WERI-Rb-1 (cell line): ENCODE results near the gene PTPRN2.

Experiments
- DNase-seq: peaks from one replicate; pipeline ENCODE4 v3.0.0-alpha.2; 2020
- H3K27ac ChIP-seq: fragments of 250-450 bp; sonication (Bioruptor Pico); 2 replicates; pipeline ENCODE4 v1.5.1; 2020; ENCODE audit warnings: mild to moderate bottlenecking, moderate library complexity
- H3K27me3 ChIP-seq: fragments of 250-450 bp; sonication (Bioruptor Pico); 2 replicates; pipeline ENCODE4 v1.5.1; 2021; ENCODE audit warnings: mild to moderate bottlenecking, low read depth, moderate library complexity; ENCODE audit not compliant: insufficient read depth, severe bottlenecking
- H3K36me3 ChIP-seq: fragments of 250-450 bp; sonication (Bioruptor Pico); 2 replicates; pipeline ENCODE4 v1.5.1; 2020; ENCODE audit warnings: mild to moderate bottlenecking, moderate library complexity
- H3K4me3 ChIP-seq: 2 replicates; pipeline ENCODE4 v1.5.1; 2011; ENCODE audit warnings: low read depth, mild to moderate bottlenecking, control low read depth, low read length
- H3K9me3 ChIP-seq: fragments of 250-450 bp; sonication (Bioruptor Pico); 2 replicates; pipeline ENCODE4 v1.5.1; 2021; ENCODE audit warnings: mild to moderate bottlenecking, moderate library complexity; ENCODE audit not compliant: severe bottlenecking
- CTCF ChIP-seq: IDR thresholded peaks from 2 replicates; pipeline ENCODE4 v1.5.1; 2011; ENCODE audit warnings: low read depth, mild to moderate bottlenecking, control low read depth, inconsistent platforms, low read length

PTPRN2 gene

GRCh38 chr7:157928171-157928794, 659.3 kb downstream of the PTPRN2 start:
- H3K9me3 ChIP-seq, result no peaks in the 10 kb centered on the region
- no peak for TF ChIP-seq CTCF
- H3K27me3 ChIP-seq, result no peaks in the 10 kb centered on the region
- H3K36me3 ChIP-seq, result no peaks in the 10 kb centered on the region
- DNase-seq, result no peak
- H3K4me3 ChIP-seq, result no peak overlapping the region
- H3K27ac ChIP-seq, result no peak overlapping the region

- no peaks in the 10 kb centered on the region for H3K27me3 ChIP-seq
- no peak overlapping the region for H3K4me3 ChIP-seq
- H3K36me3 ChIP-seq, result no peaks in the 10 kb centered on the region
- no peak overlapping the region for H3K27ac ChIP-seq
- H3K9me3 ChIP-seq, result no peaks in the 10 kb centered on the region
- TF ChIP-seq CTCF, result no peak
- no peak for DNase-seq
Measured at GRCh38 chr7:157927313-157927925, 660.2 kb downstream of the PTPRN2 start.

GRCh38 chr7:157926521-157927150, 661.0 kb downstream of the PTPRN2 start:
- H3K27me3 ChIP-seq, result no peaks in the 10 kb centered on the region
- DNase-seq, result no peak
- H3K4me3 ChIP-seq, result no peak overlapping the region
- TF ChIP-seq CTCF, result no peak
- no peak overlapping the region for H3K27ac ChIP-seq
- no peaks in the 10 kb centered on the region for H3K9me3 ChIP-seq
- H3K36me3 ChIP-seq, result no peaks in the 10 kb centered on the region

GRCh38 chr7:157926107-157926506, 661.5 kb downstream of the PTPRN2 start:
- Histone ChIP-seq H3K27me3 (no peaks in the 10 kb centered on the region), H3K4me3 (no peak overlapping the region), H3K36me3 (no peaks in the 10 kb centered on the region), H3K9me3 (no peaks in the 10 kb centered on the region), H3K27ac (no peak overlapping the region)
- no peak for DNase-seq
- no peak for TF ChIP-seq CTCF

- Histone ChIP-seq H3K9me3 (no peaks in the 10 kb centered on the region), H3K27ac (no peak overlapping the region), H3K27me3 (no peaks in the 10 kb centered on the region)
Measured at GRCh38 chr7:157925383-157925875, 662.2 kb downstream of the PTPRN2 start.

More at GRCh38 chr7:157925383-157925875, 662.2 kb downstream of the PTPRN2 start:
- Histone ChIP-seq H3K4me3 (no peak overlapping the region), H3K36me3 (no peaks in the 10 kb centered on the region)
- no peak for TF ChIP-seq CTCF
- DNase-seq, result no peak
